Measurements from ENCODE around the gene CSTF2T.
"Not testable (repeated sequence)": the region's sequence is repeated elsewhere in the genome, so short reads cannot be mapped to it uniquely, and the experiment has no call there.

CSTF2T gene

DNA sequence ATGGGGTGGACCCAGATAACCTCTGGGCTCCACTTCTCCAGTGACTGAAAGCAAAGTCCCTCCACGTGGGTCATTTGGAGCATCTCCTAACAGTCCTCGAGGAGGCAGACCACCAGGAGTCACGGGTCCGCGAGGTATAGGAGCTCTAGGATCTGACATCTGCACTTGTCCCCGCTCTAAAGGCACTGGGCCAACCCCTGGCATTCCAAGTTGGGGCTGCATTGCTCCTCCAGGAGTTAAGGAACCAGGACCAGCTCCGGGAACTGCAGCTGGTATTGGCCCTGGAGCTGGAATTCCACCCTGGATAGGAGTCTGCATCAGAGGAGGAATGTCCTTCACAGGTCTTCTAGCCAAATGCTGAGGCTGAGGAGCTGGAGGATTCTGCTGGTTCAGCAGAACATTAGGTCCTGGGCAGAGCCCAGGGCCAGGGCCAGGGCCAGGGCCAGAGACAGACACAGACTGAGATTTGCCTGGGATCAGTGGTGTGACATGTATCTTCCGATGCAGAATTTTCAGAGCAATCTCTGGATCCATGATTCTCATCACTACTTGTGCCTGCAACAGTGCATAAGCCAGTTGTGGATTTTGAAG lies 827 bp downstream of the CSTF2T start:
- no peak for DNase-seq (ENCODE audit: low spot score)

DNA sequence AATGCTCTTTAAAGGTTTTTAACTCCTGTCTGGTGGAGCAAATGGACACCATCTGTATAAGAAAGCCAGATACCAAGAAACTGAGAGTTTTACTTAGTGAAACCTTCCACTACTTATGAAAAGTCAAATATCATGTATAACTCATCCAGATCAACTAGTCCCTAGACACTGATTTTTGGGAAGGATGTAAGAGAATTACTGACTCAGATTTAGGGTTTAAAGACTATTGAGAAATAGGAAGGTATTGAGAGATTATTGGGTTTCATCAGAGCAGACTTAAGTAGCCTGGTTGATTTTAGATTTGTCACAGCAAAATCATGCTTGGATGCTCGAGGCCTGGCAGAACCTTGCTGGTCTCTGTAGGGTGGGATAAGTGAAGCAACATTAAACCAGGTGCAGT lies 3.1 kb downstream of the CSTF2T start:
- no peak for DNase-seq (ENCODE audit: low spot score)

DNA sequence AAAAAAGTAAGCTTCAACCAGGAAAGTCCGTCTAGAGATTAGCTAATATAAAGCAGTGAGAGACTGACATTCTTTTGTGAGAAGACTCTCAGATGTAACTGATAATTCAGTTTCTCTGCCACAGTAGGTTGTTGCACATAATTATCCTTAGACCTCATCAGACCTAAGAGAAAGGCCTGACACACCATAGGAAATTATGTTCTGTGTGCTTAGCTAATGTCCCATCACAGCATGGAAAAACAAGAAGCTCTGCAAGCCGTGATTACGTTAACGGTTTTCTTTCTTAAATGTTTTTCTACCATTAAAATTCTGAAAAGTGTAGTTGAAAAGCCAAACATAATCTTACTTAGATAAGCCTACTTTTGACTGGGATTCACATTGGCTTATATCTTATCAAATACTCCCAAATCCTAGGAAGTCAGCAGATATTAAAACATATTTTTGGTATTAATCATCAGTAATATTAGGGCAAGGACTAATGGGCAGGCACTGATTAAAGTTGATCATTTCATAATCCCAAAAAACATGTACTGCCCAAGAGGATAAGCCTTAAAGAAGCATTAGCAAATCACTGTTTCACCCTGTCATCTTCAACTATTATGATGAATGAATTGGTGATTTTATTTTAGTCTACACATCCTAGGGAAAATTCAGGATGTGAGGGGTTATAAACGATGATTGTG lies 5.2 kb downstream of the CSTF2T start:
- no peak for DNase-seq (ENCODE audit: low spot score)

DNA sequence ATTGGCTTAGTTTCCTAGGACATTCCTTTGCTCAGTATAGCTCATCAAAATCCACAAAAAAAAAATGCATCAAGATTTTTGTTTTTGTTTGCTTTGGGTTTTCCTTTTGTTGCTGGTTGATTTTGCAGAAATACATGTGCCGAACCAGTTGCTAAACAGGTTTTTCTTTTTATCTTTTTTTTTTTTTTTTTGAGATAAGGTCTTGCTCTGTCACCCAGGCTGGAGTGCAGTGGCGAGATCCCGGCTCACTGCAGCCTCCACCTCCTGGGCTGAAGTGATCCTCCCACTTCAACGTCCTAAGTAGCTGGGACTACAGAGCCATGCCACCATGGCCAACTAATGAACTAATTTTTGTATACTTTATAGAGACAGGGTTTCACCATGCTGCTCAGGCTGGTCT lies 8.3 kb downstream of the CSTF2T start:
- DNase-seq (ENCODE audit: low spot score) = no peak

DNA sequence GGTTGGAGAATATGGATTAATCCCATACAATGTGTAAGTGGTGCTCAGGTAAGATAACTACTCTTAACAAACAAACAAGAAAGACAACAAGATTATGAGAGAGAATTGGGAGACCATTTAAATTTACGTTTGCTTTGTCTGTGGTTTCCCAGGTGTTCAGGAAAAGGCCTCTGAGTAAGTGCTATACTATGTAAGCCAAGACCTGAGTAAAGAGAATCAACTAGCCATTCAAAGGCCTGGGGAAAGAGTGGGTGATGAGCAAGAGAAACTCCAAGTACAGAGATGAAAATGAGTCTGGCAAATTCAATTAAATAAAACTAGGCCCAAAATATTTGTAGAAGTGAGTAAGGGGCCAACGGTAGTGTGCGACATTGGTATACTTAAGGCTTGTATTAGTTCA lies 9.9 kb downstream of the CSTF2T start:
- DNase-seq (ENCODE audit: low spot score) = no peak

DNA sequence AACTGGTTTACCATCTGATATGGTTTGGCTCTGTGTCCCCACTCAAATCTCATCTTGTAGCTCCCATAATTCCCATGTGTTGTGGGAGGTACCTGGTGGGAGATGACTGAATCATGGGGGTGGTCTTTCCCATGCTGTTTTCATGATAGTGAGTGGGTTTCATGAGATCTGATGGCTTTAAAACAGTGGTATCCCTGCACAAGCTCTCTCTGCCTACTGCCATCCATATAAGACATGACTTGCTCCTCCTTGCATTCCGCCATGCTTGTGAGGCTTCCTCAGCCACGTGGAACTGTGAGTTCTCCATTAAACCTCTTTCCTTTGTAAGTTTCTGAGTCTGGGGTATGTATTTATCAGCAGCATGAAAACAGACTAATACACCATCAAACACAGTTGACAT lies 10.6 kb downstream of the CSTF2T start:
- DNase-seq (ENCODE audit: low spot score) = not testable (repeated sequence)

DNA sequence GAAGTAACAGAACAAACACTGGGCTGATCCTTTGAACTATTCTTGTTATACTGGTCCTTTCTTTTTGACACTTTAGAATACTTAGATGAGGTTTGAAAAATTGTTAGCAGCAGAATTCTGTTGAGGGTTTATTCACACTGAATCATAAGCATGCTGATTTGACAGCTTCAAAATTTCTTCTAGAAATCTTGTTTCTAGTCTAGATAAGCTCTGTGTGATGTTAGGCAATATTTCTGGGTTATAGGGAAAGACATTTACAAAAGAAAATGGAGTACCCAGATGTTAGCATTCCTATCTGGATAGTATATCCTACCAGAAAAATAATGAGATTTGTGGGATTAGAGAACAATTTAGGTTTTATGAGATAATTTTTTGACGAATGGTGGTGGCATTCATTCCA lies 12.1 kb downstream of the CSTF2T start:
- no peak for DNase-seq (ENCODE audit: low spot score)

DNA sequence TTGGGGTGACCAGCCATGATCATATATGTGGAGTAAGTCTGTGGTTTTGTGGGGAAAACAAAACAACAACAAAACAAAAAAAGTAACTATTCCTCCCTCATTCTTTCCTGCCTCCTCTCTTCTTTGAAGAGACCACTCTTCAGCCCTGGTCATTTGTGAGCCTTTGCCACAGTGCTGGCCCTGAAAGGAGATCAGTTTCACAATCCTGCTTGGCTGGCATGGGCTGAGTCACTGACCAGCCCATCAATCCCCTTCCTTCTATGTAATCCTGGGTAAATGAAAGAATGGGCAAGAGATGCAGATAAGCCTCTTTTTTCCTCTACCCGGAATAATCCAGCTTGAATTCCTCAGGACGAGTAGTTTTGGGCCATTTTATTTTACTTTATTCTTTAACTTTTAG lies 13.6 kb downstream of the CSTF2T start:
- no peak for DNase-seq (ENCODE audit: low spot score)

DNA sequence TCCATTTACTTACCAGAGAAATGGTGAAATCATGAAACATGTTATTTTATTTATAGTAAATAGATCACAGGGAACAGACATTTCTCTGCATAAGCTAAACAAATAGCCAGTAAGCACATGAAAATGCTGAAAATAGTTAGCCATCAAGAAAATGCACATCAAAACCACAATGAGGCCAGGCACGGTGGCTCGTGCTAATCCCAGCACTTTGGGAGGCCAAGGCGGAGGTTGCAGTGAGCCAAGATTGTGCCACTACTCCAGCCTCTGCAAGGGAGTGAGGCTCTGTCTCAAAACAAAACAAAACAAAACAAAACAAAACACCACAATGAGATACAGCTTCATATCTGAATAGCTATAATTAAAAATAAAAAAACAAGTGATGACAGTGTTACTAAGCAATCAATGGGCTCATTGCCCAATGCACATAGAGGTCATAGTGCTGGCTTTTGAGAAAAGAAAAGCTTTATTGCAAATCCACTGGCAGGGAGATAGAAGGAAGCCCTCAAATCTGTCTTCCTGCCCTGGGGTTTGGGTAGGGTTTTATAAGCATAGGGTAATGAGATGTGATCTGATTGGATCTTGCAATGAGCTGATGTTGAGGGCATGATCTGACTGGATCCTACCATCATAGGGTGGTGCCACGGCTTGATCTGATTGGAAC lies 16.2 kb downstream of the CSTF2T start:
- no peak for DNase-seq (ENCODE audit: low spot score)

DNA sequence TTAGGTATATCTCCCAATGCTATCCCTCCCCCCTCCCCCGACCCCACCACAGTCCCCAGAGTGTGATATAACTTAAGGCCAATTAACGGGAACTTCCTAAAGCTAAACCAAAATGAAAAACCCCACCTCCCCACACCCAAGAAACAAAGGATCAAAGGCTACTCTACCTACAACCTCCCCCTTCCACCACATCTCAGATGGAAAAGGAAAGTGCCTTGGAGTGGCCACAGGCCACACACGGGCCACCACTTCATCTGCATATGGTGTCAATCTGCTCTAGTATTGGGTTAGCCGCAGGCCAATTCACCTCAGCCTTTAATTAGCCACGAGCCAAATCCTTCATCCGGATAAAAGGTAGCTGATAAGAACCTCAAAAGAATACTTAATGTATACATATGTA lies 19.6 kb downstream of the CSTF2T start:
- no peak for DNase-seq (ENCODE audit: low spot score)

DNA sequence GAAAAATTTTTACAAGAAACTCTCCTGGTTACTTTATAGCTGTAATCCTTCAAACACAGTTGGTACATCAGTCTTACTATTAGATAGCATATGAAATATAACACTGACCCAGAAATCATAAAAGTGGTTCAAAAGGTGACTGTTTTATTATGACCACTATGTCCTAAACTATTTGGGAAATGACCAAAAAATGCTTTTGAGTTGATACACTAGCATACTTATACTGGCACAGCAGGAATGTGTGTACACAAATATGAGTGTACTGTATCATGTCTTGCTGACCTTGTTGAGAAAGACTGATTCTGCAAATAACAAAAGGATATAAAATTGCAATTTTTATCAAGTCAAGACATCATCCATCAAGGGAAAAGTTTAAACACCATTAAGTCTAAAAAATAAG lies 24.3 kb downstream of the CSTF2T start:
- no peak for DNase-seq (ENCODE audit: low spot score)

DNA sequence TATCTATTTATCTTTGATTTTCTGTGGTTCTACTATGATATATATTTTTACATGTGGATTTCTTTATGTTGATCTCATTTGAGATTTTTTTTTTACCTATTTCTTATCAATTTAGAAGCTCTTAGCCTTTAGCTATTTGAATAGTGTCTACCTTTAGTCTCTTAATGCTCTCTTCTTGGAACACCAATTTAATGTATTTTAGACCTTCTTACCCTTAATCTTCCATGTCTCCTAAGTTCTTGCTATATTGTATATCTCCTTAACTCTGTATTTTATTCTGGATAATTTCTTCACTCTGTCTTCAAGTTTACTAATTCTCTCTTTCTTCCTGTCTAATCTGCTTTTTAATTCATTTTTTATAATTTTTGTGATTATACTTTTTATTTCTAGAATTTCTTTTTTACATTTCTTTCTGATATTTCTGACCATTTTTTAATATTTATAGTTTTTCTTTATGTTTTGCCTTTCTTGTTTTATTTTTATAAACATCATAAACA lies 27.3 kb downstream of the CSTF2T start:
- no peak for DNase-seq (ENCODE audit: low spot score)

DNA sequence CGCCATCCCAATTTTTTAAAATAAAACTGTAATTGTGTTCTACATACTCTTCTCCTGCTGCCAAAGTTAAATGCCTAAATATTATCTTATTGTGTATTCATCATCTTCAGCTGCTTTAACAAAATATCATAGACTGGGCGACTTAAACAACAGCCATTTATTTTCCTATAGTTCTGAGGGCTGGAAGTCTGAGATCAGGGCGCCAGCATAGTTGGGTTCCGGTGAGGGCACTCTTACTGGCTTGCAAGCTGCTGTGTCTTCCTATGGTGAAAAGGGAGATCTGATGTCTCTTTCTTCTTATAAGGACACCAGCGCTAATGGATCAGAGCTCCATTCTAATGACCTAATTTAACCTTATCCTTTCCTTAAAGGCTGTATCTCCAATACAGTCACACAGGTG lies 30.4 kb downstream of the CSTF2T start:
- DNase-seq (ENCODE audit: low spot score) = no peak

DNA sequence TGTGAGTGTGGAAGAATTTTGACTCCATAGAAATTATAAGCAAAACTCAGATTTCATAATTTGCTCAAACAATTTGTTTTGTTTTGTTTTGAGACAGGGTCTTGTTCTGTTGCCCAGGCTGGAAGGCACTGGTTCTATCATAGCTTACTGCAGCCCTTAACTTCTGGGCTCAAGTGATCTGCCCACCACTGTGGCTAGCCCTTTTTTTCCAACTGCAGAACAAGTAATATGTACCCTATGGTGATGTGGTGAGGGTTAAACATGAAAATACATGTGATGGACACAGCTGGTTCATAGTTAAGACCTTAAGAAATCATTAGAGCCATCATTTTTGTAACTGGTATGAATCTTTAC lies 31.1 kb downstream of the CSTF2T start:
- DNase-seq (ENCODE audit: low spot score) = no peak

DNA sequence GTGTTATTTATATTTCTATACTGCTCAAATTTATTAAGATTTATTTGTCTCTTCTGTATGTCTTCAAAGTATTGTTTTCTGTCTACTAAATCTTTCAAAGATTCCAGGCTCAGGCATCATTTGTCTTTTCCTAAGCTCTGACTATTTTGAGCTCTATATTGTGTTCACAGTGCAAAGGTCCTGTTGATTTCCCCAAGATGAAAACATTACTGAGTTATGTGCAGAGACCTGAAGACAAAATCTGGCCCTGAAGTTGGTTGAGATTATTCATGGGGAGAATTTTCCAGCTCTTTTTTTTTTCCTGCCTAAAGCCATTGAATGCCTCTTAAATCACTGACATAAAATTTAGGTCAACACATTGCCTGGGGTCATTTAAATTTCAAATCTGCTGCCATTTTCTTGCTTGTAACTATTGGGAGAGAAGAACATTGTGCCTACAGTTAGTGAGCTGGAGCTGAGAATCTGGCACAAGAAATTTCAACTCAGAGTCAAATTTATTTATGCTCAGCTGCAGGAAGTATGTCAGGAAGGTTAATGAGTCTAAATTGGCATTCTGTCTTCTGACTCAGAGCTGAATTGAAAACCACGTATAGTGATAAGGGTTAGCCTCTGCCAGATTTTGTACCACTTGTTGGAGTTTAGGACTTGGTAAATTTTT lies 31.6 kb downstream of the CSTF2T start:
- DNase-seq (ENCODE audit: low spot score) = no peak

DNA sequence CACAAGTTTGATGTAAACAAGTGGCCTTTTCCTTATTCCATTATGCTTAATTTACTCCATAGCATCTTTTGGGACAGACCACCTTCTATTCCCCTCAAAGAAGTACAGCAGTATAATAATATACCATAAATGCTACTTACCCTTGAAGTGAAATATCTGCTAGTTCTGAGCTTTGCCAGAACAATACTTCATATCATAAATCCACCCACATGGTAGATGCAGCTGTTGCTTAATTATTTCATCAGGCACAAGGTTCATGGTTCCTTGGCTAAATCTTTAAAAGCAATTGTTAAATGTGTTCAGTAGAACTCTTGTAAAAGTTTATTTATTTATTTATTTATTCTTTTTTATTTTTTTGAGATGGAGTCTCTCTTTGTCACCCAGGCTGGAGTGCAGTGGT lies 32.9 kb downstream of the CSTF2T start:
- no peak for DNase-seq (ENCODE audit: low spot score)

DNA sequence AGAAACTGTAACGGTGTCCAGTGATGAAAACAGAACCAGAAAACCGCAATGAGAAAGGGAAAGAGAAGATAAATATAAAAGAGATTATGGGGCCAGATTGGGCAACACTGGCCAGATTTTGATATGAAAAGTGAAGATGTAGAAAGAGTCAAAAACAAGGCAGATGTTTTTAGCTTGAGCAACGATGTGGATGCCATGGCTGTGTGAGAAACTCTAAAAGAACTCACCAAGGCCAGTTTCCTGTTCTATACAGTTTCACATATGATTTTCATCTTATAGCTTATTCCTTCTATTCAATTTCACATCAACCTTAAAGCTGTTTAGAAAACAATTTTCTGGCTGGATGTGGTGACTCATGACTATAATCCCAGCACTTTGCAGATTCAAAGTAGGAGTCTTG lies 36.3 kb downstream of the CSTF2T start:
- no peak for DNase-seq (ENCODE audit: low spot score)

DNA sequence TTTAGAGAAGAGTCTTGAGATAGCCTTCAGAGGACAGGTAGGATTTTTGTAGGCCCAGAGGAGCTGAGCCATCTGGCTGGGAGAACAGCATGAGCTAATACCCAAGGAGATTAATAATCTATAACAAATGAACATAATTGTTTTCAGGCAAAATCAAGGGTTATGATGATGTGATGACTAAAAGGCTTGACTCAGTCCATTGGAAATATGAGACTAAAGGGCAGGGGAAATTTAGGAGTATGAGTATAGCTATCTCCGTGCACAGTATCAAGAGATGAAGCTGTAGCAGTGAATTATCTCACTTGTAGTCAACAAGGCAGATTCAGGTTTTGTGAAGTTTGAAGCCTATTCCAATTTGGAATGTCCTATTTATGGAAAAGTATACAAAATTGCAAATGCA lies 40.1 kb downstream of the CSTF2T start:
- DNase-seq (ENCODE audit: low spot score) = no peak

DNA sequence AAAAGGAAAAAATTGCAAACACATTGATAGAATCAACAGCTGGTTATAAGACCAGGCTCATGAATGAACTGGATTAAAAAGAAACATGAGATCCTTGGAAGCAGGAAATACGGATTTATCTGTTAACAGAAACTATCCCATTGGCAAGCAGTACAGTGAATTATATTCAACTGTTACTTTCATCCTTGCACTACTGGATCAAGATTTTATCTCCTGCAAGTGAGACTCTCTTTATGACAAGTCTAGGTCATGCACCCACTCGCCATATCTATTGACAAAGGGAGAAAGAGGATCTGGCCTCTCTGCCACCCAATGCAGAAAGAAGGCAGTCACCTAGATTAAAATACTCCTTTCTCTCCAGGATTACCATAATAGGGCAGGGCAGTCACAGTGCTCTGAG lies 41.4 kb downstream of the CSTF2T start:
- no peak for DNase-seq (ENCODE audit: low spot score)

DNA sequence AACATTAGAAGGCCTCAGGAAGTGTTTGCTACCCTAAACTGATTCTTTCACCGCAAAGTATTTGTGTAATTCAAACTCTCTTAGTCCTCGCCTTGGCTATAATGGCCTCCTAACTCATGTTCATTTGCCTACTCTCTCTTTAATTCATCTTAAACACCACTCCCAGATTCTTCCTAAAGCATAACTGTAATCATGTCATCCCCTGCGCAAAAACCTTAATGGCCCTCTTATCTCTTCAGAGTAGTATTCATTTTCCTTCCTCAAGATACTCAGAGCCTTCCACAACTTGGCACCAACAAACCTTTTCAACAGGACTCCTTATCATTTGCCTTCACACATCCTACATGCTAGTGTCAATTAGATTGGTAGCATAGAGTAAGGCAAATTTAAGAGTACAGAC lies 42.9 kb downstream of the CSTF2T start:
- no peak for DNase-seq (ENCODE audit: low spot score)

DNA sequence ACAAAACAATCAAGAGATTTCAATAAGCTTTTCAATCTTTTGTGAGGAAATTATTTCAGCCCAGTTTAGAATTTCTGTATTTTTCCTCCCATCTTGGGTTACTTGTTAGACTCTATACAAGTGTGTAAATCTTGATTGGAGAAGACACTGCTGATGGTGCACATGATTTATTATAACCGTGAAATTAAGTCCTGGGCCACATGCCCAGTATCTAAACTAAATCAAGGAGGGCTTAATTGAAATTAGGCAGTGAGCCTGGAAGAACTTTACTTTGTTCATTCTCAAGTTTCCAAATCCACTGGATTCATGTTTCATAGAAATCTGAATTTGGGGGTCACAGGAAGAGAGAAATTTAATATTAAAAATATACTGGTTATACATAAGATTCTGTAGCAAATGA lies 44.5 kb downstream of the CSTF2T start:
- DNase-seq (ENCODE audit: low spot score) = no peak

DNA sequence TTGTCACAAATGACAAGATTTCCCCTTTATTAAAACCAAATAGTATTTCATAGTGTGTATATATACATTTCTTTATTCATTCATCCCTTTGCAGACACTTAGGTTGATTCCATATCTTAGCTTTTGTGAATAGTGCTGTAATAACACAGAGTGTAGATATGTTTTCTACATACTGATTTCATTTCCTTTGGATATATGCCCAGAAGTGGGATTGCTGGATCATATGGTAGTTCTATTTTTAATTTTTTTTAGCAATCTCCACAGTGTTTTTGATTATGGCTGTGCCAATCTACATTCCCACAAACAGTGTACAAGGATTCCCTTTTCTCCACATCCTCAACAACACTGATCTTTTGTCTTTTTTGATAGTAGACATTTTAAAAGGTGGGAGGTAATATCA lies 46.4 kb downstream of the CSTF2T start:
- no peak for DNase-seq (ENCODE audit: low spot score)

DNA sequence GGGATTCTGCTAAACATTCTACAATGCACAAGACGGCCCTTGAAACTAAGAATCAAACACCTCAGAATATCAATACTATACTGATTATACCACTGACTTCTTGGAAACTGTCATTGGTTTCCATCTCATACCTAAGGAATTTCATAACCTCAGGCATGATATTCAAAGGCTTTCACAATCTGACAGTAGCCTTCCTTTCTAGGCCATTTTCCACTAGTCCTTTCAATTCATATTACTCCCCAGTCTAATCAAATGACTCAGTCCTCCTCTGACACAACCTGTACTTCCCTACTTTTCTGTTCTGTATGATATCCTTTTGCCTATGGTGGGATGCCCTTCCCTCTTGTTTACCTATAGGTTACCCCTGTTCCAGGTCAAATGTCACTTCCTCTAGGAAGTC lies 48.3 kb downstream of the CSTF2T start:
- no peak for DNase-seq (ENCODE audit: low spot score)

All from hepatic stellate cell (primary cell).